GM23248 (cell line): ENCODE measurements around the gene PI4KB. TPM values are rescaled to one million over a fixed set of nuclear protein-coding genes. Genes with fewer than 3 reads are reported as not detected.
"Not testable (repeated sequence)": the region's sequence is repeated elsewhere in the genome, so short reads cannot be mapped to it uniquely, and the experiment has no call there.

Experiments used
- DNase-seq: peaks from one replicate; pipeline ENCODE4 v3.0.0-alpha.2; 2015
- H2AFZ ChIP-seq: fragments of 200-600 bp; sonication (generic); 2 replicates; pipeline ENCODE4 v1.6.1; 2016; ENCODE audit warnings: antibody characterized with exemption
- H3F3A ChIP-seq: fragments of 200-600 bp; sonication (generic); 2 replicates; pipeline ENCODE4 v1.6.1; 2016; ENCODE audit warnings: mild to moderate bottlenecking, antibody characterized with exemption, mixed run types; ENCODE audit not compliant: insufficient read depth
- H3K27ac ChIP-seq: fragments of 200-600 bp; sonication (generic); 2 replicates; pipeline ENCODE4 v1.5.1; 2016; ENCODE audit warnings: mild to moderate bottlenecking
- H3K27me3 ChIP-seq: fragments of 200-600 bp; sonication (generic); replicated peaks from 2 replicates; pipeline ENCODE4 v1.6.1; 2016; ENCODE audit warnings: mild to moderate bottlenecking; ENCODE audit not compliant: insufficient read depth
- H3K36me3 ChIP-seq: fragments of 200-600 bp; sonication (generic); 2 replicates; pipeline ENCODE4 v1.6.1; 2016; ENCODE audit warnings: low read depth, mild to moderate bottlenecking
- H3K4me1 ChIP-seq: fragments of 200-600 bp; sonication (generic); 2 replicates; pipeline ENCODE4 v1.6.1; 2016; ENCODE audit warnings: mild to moderate bottlenecking; ENCODE audit not compliant: insufficient read depth
- H3K4me2 ChIP-seq: fragments of 200-600 bp; sonication (generic); one replicate; pipeline ENCODE4 v1.6.1; 2016; ENCODE audit warnings: mild to moderate bottlenecking; ENCODE audit not compliant: unreplicated experiment
- H3K4me3 ChIP-seq: fragments of 200-600 bp; sonication (generic); 2 replicates; pipeline ENCODE4 v1.5.1; 2016; ENCODE audit warnings: mild to moderate bottlenecking
- H3K79me2 ChIP-seq: fragments of 200-600 bp; sonication (generic); 2 replicates; pipeline ENCODE4 v1.6.1; 2016; ENCODE audit warnings: mild to moderate bottlenecking; ENCODE audit not compliant: insufficient read depth
- H3K9ac ChIP-seq: fragments of 200-600 bp; sonication (generic); 2 replicates; pipeline ENCODE4 v1.6.1; 2016; ENCODE audit warnings: mild to moderate bottlenecking
- H3K9me2 ChIP-seq: fragments of 200-600 bp; sonication (generic); 2 replicates; pipeline ENCODE4 v1.6.1; 2016; ENCODE audit warnings: mixed run types, mild to moderate bottlenecking, moderate library complexity; ENCODE audit not compliant: insufficient read depth
- H3K9me3 ChIP-seq: fragments of 200-600 bp; sonication (generic); one replicate; pipeline ENCODE4 v1.6.1; 2017; ENCODE audit warnings: low read depth
- H4K20me1 ChIP-seq: fragments of 200-600 bp; sonication (generic); 2 replicates; pipeline ENCODE4 v1.6.0; 2016; ENCODE audit not compliant: insufficient read depth
- EZH2 ChIP-seq: fragments of 200-600 bp; sonication (generic); IDR thresholded peaks from 2 replicates; pipeline ENCODE4 v1.6.1; 2018; ENCODE audit warnings: antibody characterized with exemption, mild to moderate bottlenecking; ENCODE audit not compliant: insufficient read depth, poor library complexity, severe bottlenecking
- EZH2phosphoT487 ChIP-seq: fragments of 200-600 bp; sonication (generic); IDR thresholded peaks from 2 replicates; pipeline ENCODE4 v1.6.1; 2018; ENCODE audit warnings: antibody characterized with exemption, moderate library complexity, mild to moderate bottlenecking, low read depth; ENCODE audit not compliant: insufficient read depth
- WGBS, 2 experiments: methylation state at CpG; one replicate each; pipeline ENCODE4 v1.1.6; 2015 to 2017; ENCODE audit warnings: low lambda C conversion rate in 2 of 2, low coverage in 1 of 2; ENCODE audit errors: missing lambda C conversion rate in 2 of 2; 5-methylcytosine and 5-hydroxymethylcytosine counted together
- in situ Hi-C: fragments of 300-500 bp; cut with MboI; formaldehyde crosslinking; loops from 2 replicates; pipeline ENCODE4 v1.15.0; 2020
- polyA plus RNA-seq: library from polyadenylated mRNA; unstranded; fragments of >200 nt; fragmentation: Nextera tagmentation; extraction: Ambion mirVana; gene quantifications from 2 replicates; pipeline ENCODE4 v1.2.1, GENCODE V29; 2016
- total RNA-seq: library from RNA; depleted of rRNA; stranded (reverse); fragments of >200 nt; shearing (Covaris generic); gene quantifications from 2 replicates; pipeline ENCODE4 v1.2.3, GENCODE V29; 2014

Gene PI4KB
- total and polyA plus RNA-seq, 2 experiments from 2014 or later = 47.5 to 51.7 TPM

GRCh38 chr1:151281969-151282882 lies 45.0 kb downstream of the PI4KB start, which contains the start of gene ZNF687:
ZNF687 (plus strand) TSS chr1:151282299; CDS start chr1:151286292, 3,993 bp downstream.
- H3K9me3 ChIP-seq = no peaks in the 10 kb centered on the region

GRCh38 chr1:151281225-151281968 lies 45.8 kb downstream of the PI4KB start:
- H3K9me2 ChIP-seq = no peaks in the 10 kb centered on the region
- peak overlapping the region; percentile 87 for H3K4me3 ChIP-seq
- peaks cover 4% of the 10 kb centered on the region for H3K4me1 ChIP-seq
- peak overlapping the region; percentile 88 for H2AFZ ChIP-seq
- no peaks in the 10 kb centered on the region for H3K36me3 ChIP-seq
- peak overlapping the region; percentile 93 for H3K9ac ChIP-seq
- H4K20me1 ChIP-seq = no peaks in the 10 kb centered on the region
- WGBS, 2 experiments = 1% methylated on average over 43 to 48 of the region's 48 CpGs
- no peaks in the 10 kb centered on the region for H3K9me3 ChIP-seq
- peak; percentile 95 for DNase-seq
- in situ Hi-C loops = no loop called here
- H3F3A ChIP-seq = peaks cover 5% of the 10 kb centered on the region; the same call in 1 of the 2 replicates
- H3K4me2 ChIP-seq = peak overlapping the region; percentile 84
- H3K27ac ChIP-seq = peak overlapping the region; percentile 99
- H3K27me3 ChIP-seq = no peaks in the 10 kb centered on the region
- no peak for TF ChIP-seq EZH2phosphoT487
- TF ChIP-seq EZH2 = no peak
- H3K79me2 ChIP-seq = peaks cover 28% of the 10 kb centered on the region

More at GRCh38 chr1:151281969-151282882, 45.0 kb downstream of the PI4KB start, which contains the start of gene ZNF687:
- in situ Hi-C loops = no loop called here
- H3K9me2 ChIP-seq = no peaks in the 10 kb centered on the region
- H3K79me2 ChIP-seq = peaks cover 28% of the 10 kb centered on the region
- no peaks in the 10 kb centered on the region for H3K27me3 ChIP-seq
- no peak for TF ChIP-seq EZH2phosphoT487
- TF ChIP-seq EZH2 = no peak
- H2AFZ ChIP-seq = peak within 1 kb of the TSS; percentile 88
- H3K4me2 ChIP-seq = peak within 1 kb of the TSS; percentile 98
- H3F3A ChIP-seq = peaks cover 5% of the 10 kb centered on the region; the same call in 1 of the 2 replicates
- 1 to 2% methylated on average over 42 to 68 of the region's 74 CpGs for WGBS, 2 experiments
- peak; percentile 100 for DNase-seq
- peak within 1 kb of the TSS; percentile 99 for H3K27ac ChIP-seq
- no peaks in the 10 kb centered on the region; the same call in 1 of the 2 replicates for H3K36me3 ChIP-seq
- H4K20me1 ChIP-seq = no peaks in the 10 kb centered on the region
- peak within 1 kb of the TSS; percentile 87 for H3K4me3 ChIP-seq
- H3K9ac ChIP-seq = peak within 1 kb of the TSS; percentile 93
- H3K4me1 ChIP-seq = peaks cover 4% of the 10 kb centered on the region

- no peak for DNase-seq
- no peak for TF ChIP-seq EZH2phosphoT487
- no peak for TF ChIP-seq EZH2
- H3K9me2 ChIP-seq = no peaks in the 10 kb centered on the region
Observed at GRCh38 chr1:151277249-151277648, 50.0 kb downstream of the PI4KB start.

GRCh38 chr1:151275341-151275740 lies 51.9 kb downstream of the PI4KB start:
- H3K9me2 ChIP-seq, H3K79me2 ChIP-seq, H3K4me2 ChIP-seq, H2AFZ ChIP-seq, in situ Hi-C loops, H3F3A ChIP-seq, H3K9ac ChIP-seq, H3K4me1 ChIP-seq, H3K27ac ChIP-seq, H3K4me3 ChIP-seq, H3K27me3 ChIP-seq, H3K9me3 ChIP-seq, H4K20me1 ChIP-seq, H3K36me3 ChIP-seq, DNase-seq: not testable (repeated sequence)
- 83 to 90% methylated on average over 5 of the region's 5 CpGs for WGBS, 2 experiments

More at GRCh38 chr1:151277249-151277648, 50.0 kb downstream of the PI4KB start:
- Histone ChIP-seq H3K9me3 (no peaks in the 10 kb centered on the region), H3K4me2 (no peak overlapping the region), H3F3A (no peaks in the 10 kb centered on the region; the same call in 1 of the 2 replicates), H3K27ac (no peak overlapping the region), H2AFZ (no peak overlapping the region), H3K27me3 (no peaks in the 10 kb centered on the region), H4K20me1 (no peaks in the 10 kb centered on the region), H3K4me3 (no peak overlapping the region), H3K9ac (no peak overlapping the region), H3K79me2 (no peaks in the 10 kb centered on the region), H3K4me1 (no peaks in the 10 kb centered on the region), H3K36me3 (no peaks in the 10 kb centered on the region; the same call in 1 of the 2 replicates)
- in situ Hi-C loops = no loop called here
- 71 to 81% methylated on average over 2 of the region's 2 CpGs for WGBS, 2 experiments
